NCI-H1105 (cell line): Measurements from ENCODE around the gene RSL1D1.
A peak's percentile ranks its signal among the peaks of the same experiment; 100 is the strongest.
"Not testable (repeated sequence)": the region's sequence is repeated elsewhere in the genome, so short reads cannot be mapped to it uniquely, and the experiment has no call there.

Source experiments
- DNase-seq: peaks from one replicate; lab custom pipeline; 2025; lab: John Stamatoyannopoulos, UW

RSL1D1 gene

GRCh38 chr16:11797166-11797956 is 54.0 kb downstream of the RSL1D1 start, which contains the start of gene ZC3H7A:
Gene ZC3H7A (minus strand): TSS chr16:11797258. CDS start chr16:11782354, 14,904 bp downstream.
- DNase-seq, result peak; percentile 96

- DNase-seq, result no peak
Measured at GRCh38 chr16:11796227-11797165, 54.8 kb downstream of the RSL1D1 start.

GRCh38 chr16:11795887-11796226 is 55.5 kb downstream of the RSL1D1 start:
- no peak for DNase-seq

GRCh38 chr16:11794996-11795886 is 56.1 kb downstream of the RSL1D1 start:
- DNase-seq, result no peak

- DNase-seq, result no peak
Measured at GRCh38 chr16:11794447-11794846, 56.9 kb downstream of the RSL1D1 start.

- DNase-seq, result peak; percentile 38
Measured at GRCh38 chr16:11793840-11794239, 57.5 kb downstream of the RSL1D1 start.

GRCh38 chr16:11792410-11793241 is 58.7 kb downstream of the RSL1D1 start:
- peak; percentile 99 for DNase-seq

- no peak for DNase-seq
Measured at GRCh38 chr16:11791144-11791828, 60.1 kb downstream of the RSL1D1 start.

GRCh38 chr16:11788914-11789313 is 62.4 kb downstream of the RSL1D1 start:
- DNase-seq, result no peak

- not testable (repeated sequence) for DNase-seq
Measured at GRCh38 chr16:11784980-11785599, 66.3 kb downstream of the RSL1D1 start.

GRCh38 chr16:11784381-11784780 is 67.0 kb downstream of the RSL1D1 start:
- not testable (repeated sequence) for DNase-seq

GRCh38 chr16:11784038-11784369 is 67.3 kb downstream of the RSL1D1 start:
- DNase-seq, result no peak
